K562 (cell line): ENCODE results near the gene ZNF865. TPM values are rescaled to one million over a fixed set of nuclear protein-coding genes. Genes with fewer than 3 reads are reported as not detected.
A peak's percentile ranks its signal among the peaks of the same experiment; 100 is the strongest.

ENCODE experiments used
- ATAC-seq: fragments of 200-7000 bp; cut with Tn5 transposase; 3 replicates; pipeline ENCODE4 v1.9.1; 2020; ENCODE audit warnings: moderate library complexity
- BruUV-seq: library from RNA; stranded (reverse); fragments of 400-500 nt; replicated peaks from 2 replicates; lab custom pipeline; 2021; lab: Mats Ljungman, UMichigan
- CTCF ChIA-PET: fragments of 300-600 bp; formaldehyde crosslinking; extraction: SDS; loops from one replicate; lab custom pipeline; 2021; ENCODE audit warnings: low intra/inter-chr PET ratio; lab: Yijun Ruan, JAX
- POLR2A ChIA-PET: fragments of 300-600, 350-650 bp; sonication (Branson Sonifier 250); formaldehyde crosslinking; extraction: SDS; loops from one replicate; lab custom pipeline; 2021; ENCODE audit warnings: antibody characterized with exemption, inconsistent platforms; lab: Yijun Ruan, JAX
- DNase-seq, 4 experiments: peaks; one replicate each; pipeline versions ENCODE4 v3.0.0 to v3.0.0-alpha.2; 2011 to 2018; ENCODE audit warnings: low spot score in 3 of 4, mixed read lengths in 3 of 4; ENCODE audit errors: extremely low read depth in 1 of 4
- FAIRE-seq: peaks from 2 replicates; lab custom pipeline; 2011; peaks lifted over from hg19 to GRCh38; lab: Jason Lieb, UNC
- H2AFZ ChIP-seq: 2 replicates; pipeline ENCODE4 v1.6.0; 2011; ENCODE audit warnings: low read depth, low read length, control low read depth, inconsistent platforms
- H3K27ac ChIP-seq: fragments of 200-600 bp; 3 replicates; pipeline ENCODE4 v1.8.0; 2011; ENCODE audit warnings: low read depth, mild to moderate bottlenecking, control low read depth, inconsistent platforms, low read length, moderate library complexity, mixed read lengths; ENCODE audit errors: extremely low read depth
- H3K27me3 ChIP-seq, 2 experiments: fragments of 300-600 bp in 1 of 2; 2 replicates in 1 of 2; 3 replicates in 1 of 2; pipeline versions ENCODE4 v1.6.0 to v1.8.0; 2011; ENCODE audit warnings: inconsistent platforms in 2 of 2, low read length in 2 of 2, mild to moderate bottlenecking in 1 of 2, mixed read lengths in 1 of 2, moderate library complexity in 1 of 2; ENCODE audit not compliant: control insufficient read depth in 2 of 2, insufficient read depth in 2 of 2
- H3K36me3 ChIP-seq: fragments of 300-600 bp; 3 replicates; pipeline ENCODE4 v1.8.0; 2011; ENCODE audit warnings: mild to moderate bottlenecking, low read length, inconsistent platforms; ENCODE audit not compliant: control insufficient read depth, insufficient read depth
- H3K4me1 ChIP-seq, 2 experiments: fragments of 200-600 bp in 1 of 2; replicated peaks in 1 of 2; 2 replicates in 1 of 2; 3 replicates in 1 of 2; pipeline versions ENCODE4 v1.5.1 to v1.8.0; 2011; ENCODE audit warnings: inconsistent platforms in 2 of 2, low read length in 2 of 2, mild to moderate bottlenecking in 1 of 2, mixed read lengths in 1 of 2, moderate library complexity in 1 of 2; ENCODE audit not compliant: control insufficient read depth in 2 of 2, insufficient read depth in 2 of 2
- H3K4me2 ChIP-seq: 2 replicates; pipeline ENCODE4 v1.6.1; 2011; ENCODE audit warnings: low read length, control low read depth, inconsistent platforms, mixed read lengths; ENCODE audit not compliant: insufficient read depth
- H3K4me3 ChIP-seq: fragments of 200-600 bp; sonication (generic), shearing (Covaris generic); 2 replicates; pipeline ENCODE4 v1.5.1; 2016; ENCODE audit warnings: control low read depth, inconsistent platforms
- H3K79me2 ChIP-seq: fragments of 200-600 bp; 3 replicates; pipeline ENCODE4 v1.8.0; 2011; ENCODE audit warnings: low read length, inconsistent platforms; ENCODE audit not compliant: control insufficient read depth, insufficient read depth
- H3K9ac ChIP-seq, 2 experiments: 2 replicates each; pipeline versions ENCODE4 v1.6.0 to v1.6.1; 2011; ENCODE audit warnings: low read depth in 2 of 2, low read length in 2 of 2, control low read depth in 1 of 2, inconsistent platforms in 1 of 2, mild to moderate bottlenecking in 1 of 2, mixed read lengths in 1 of 2; ENCODE audit not compliant: insufficient read depth in 1 of 2
- H3K9me1 ChIP-seq: one replicate; pipeline ENCODE4 v1.6.0; 2011; ENCODE audit warnings: inconsistent platforms, mild to moderate bottlenecking, low read length, moderate library complexity; ENCODE audit not compliant: control insufficient read depth, insufficient read depth
- H3K9me3 ChIP-seq: replicated peaks from 2 replicates; pipeline ENCODE4 v1.5.1; 2011; ENCODE audit warnings: low read depth, low read length, inconsistent platforms; ENCODE audit not compliant: control insufficient read depth, insufficient read depth
- H4K20me1 ChIP-seq: replicated peaks from 2 replicates; pipeline ENCODE4 v1.6.1; 2011; ENCODE audit warnings: low read length, inconsistent platforms, mixed read lengths; ENCODE audit not compliant: control insufficient read depth, insufficient read depth
- CHD1 ChIP-seq: fragments of 200-600 bp; sonication (generic); IDR thresholded peaks from one replicate; pipeline ENCODE4 v1.6.1; 2012; ENCODE audit warnings: mild to moderate bottlenecking, moderate library complexity, low read length, inconsistent platforms
- CHD4 ChIP-seq: fragments of 200-600 bp; sonication (generic); IDR thresholded peaks from 3 replicates; pipeline ENCODE4 v1.6.1; 2012; ENCODE audit warnings: low read depth, mild to moderate bottlenecking, mixed read lengths, low read length, inconsistent platforms; ENCODE audit not compliant: insufficient read depth, insufficient replicate concordance, poor library complexity, severe bottlenecking
- HNRNPH1 ChIP-seq: fragments of 200-400 bp; formaldehyde crosslinking; optimal IDR thresholded peaks from 2 replicates; pipeline ENCODE3; 2017; ENCODE audit warnings: low read depth, mild to moderate bottlenecking, low read length, moderate library complexity
- NFXL1 ChIP-seq: fragments of 450-650 bp; formaldehyde crosslinking; IDR thresholded peaks from 2 replicates; pipeline ENCODE4 v1.4.0; 2021; ENCODE audit warnings: mild to moderate bottlenecking
- POLR2G ChIP-seq: fragments of 200-400 bp; formaldehyde crosslinking; IDR thresholded peaks from 2 replicates; pipeline ENCODE4 v1.6.1; 2017; ENCODE audit warnings: low read depth, mild to moderate bottlenecking, antibody characterized with exemption, low read length, moderate library complexity
- RBFOX2 ChIP-seq: fragments of 200-400 bp; formaldehyde crosslinking; IDR thresholded peaks from 2 replicates; pipeline ENCODE4 v1.6.1; 2017; ENCODE audit warnings: low read depth, mild to moderate bottlenecking, low read length, moderate library complexity
- SREBF2 ChIP-seq: sonication (generic); formaldehyde crosslinking; IDR thresholded peaks from 2 replicates; pipeline ENCODE4 v1.4.0; 2020; ENCODE audit warnings: mild to moderate bottlenecking, missing genetic modification reagents
- TBP ChIP-seq: optimal IDR thresholded peaks from 2 replicates; pipeline ENCODE3; 2011; ENCODE audit warnings: low read depth, low read length, improper control_type of control experiment
- THAP12 ChIP-seq: fragments of 250-450 bp; sonication (Bioruptor Pico); IDR thresholded peaks from 2 replicates; pipeline ENCODE4 v1.9.0; 2021; ENCODE audit warnings: mild to moderate bottlenecking, inconsistent platforms
- WGBS: fragments of 100-300 bp; shearing (Covaris generic); methylation state at CpG from one replicate; pipeline ENCODE4 v1.1.6; 2016; ENCODE audit warnings: low coverage, mixed read lengths; ENCODE audit not compliant: insufficient coverage; ENCODE audit errors: missing lambda C conversion rate; 5-methylcytosine and 5-hydroxymethylcytosine counted together
- in situ Hi-C: fragments of 300-500 bp; cut with MboI; formaldehyde crosslinking; loops from 4 replicates; pipeline ENCODE4 v1.15.0; 2018; ENCODE audit warnings: inconsistent platforms, mixed read lengths
- intact Hi-C: fragments of 100-400 bp; cut with micrococcal nuclease; formaldehyde crosslinking; loops from 2 replicates; pipeline ENCODE4 v1.14.2; 2022
- polyA plus RNA-seq, 8 experiments: library from polyadenylated mRNA; depleted of rRNA in 4 of 8; stranded (reverse) in 5 of 8; unstranded in 3 of 8; fragments of >200 nt; fragmentation: Nextera tagmentation in 2 of 8; fragmentation: Illumina TruSeq in 1 of 8; extraction: Ambion mirVana in 2 of 8; extraction: Trizol in 1 of 8; gene quantifications; 2 replicates each; pipeline versions ENCODE4 v1.2.1 to v1.2.3, GENCODE V29; 2011 to 2014; ENCODE audit warnings: inconsistent platforms in 1 of 8, missing spikeins in 1 of 8
- total RNA-seq, 7 experiments: library from RNA; depleted of rRNA in 6 of 7; stranded (reverse); fragments of >200 nt in 6 of 7; fragmentation: Illumina TruSeq in 2 of 7; extraction: Trizol in 2 of 7; gene quantifications; 2 replicates each; pipeline versions ENCODE4 v1.2.1 to v1.2.3, GENCODE V29; 2011 to 2021; ENCODE audit warnings: low replicate concordance in 1 of 7

Gene ZNF865
- total and polyA plus RNA-seq, 9 of the 15 experiments (the other 6 are each of a cell fraction or from before 2014, with no cell fraction given), result 0.40 to 18.8 (median 1.6) TPM; not detected in 2

- DNase-seq, result peak in 1 of 4 experiments; percentile 29
- H3K4me2 ChIP-seq, result peak overlapping the region; percentile 99
- H3K79me2 ChIP-seq, result peaks cover 73% of the 10 kb centered on the region
- no peaks in the 10 kb centered on the region for H3K9me3 ChIP-seq
- peak overlapping the region; percentile 70 for H3K4me3 ChIP-seq
- H4K20me1 ChIP-seq, result peaks cover 50% of the 10 kb centered on the region
- intact Hi-C loops, result no loop called here
- H3K4me1 ChIP-seq, result peaks cover 20 to 44% of the 10 kb centered on the region in 2 experiments; a peak in 4 of 5 replicates
- peaks cover 74% of the 10 kb centered on the region for H3K36me3 ChIP-seq
- peak; percentile 49 for TF ChIP-seq RBFOX2
- TF ChIP-seq CHD1, result no peak
- TF ChIP-seq, all 486 proteins: peak for 1
- BruUV-seq, result no TSS peak
- Histone ChIP-seq H2AFZ (no peak overlapping the region), H3K9ac (peak overlapping the region; percentile 98 to 99), H3K9me1 (peaks cover 6% of the 10 kb centered on the region), H3K27ac (peak overlapping the region; percentile 100; the same call in 2 of the 3 replicates), H3K27me3 (no peaks in the 10 kb centered on the region)
- FAIRE-seq (peak; percentile 72), ATAC-seq (no peak)
- WGBS, result 15% methylated on average over 18 of the region's 18 CpGs
- CTCF ChIA-PET, result no interaction called here
- POLR2A ChIA-PET, result interaction anchor here (0.6 to 3.5 kb wide), 7 partner anchors 10 to 250 kb away, joined by 3 to 21 read pairs (median 8); partner anchors contain the start of gene UBE2S
- in situ Hi-C loops, result no loop called here
Observed at GRCh38 chr19:55656988-55657747, 51.7 kb downstream of the ZNF865 start.

- H3K9ac ChIP-seq, result peak overlapping the region in 1 of 2 experiments; percentile 57; a peak in 2 of 4 replicates
- in situ Hi-C loops (no loop called here), intact Hi-C loops (no loop called here)
- H2AFZ ChIP-seq, result no peak overlapping the region
- peaks cover 10% of the 10 kb centered on the region for H3K9me1 ChIP-seq
- H3K27me3 ChIP-seq, result no peaks in the 10 kb centered on the region
- ChIA-PET POLR2A (interaction anchor here (0.6 to 3.5 kb wide), 2 partner anchors 8 to 275 kb away, joined by 3 to 21 read pairs; no protein-coding TSS in a partner anchor), CTCF (no interaction called here)
- H3K79me2 ChIP-seq, result peaks cover 90% of the 10 kb centered on the region
- peaks cover 20 to 26% of the 10 kb centered on the region in 2 experiments; a peak in 4 of 5 replicates for H3K4me1 ChIP-seq
- no peak overlapping the region for H3K4me3 ChIP-seq
- H3K4me2 ChIP-seq, result 0 out of 2 replicates have a peak overlapping the region, but pooled peaks have one; percentile 99
- no peaks in the 10 kb centered on the region for H3K9me3 ChIP-seq
- peaks cover 61% of the 10 kb centered on the region for H4K20me1 ChIP-seq
- FAIRE-seq (no peak), ATAC-seq (no peak), DNase-seq (no peak)
- H3K27ac ChIP-seq, result no peak overlapping the region
- peaks cover 84% of the 10 kb centered on the region for H3K36me3 ChIP-seq
- BruUV-seq, result no TSS peak
- WGBS, result 91% methylated on average over 23 of the region's 37 CpGs
- TF ChIP-seq POLR2G (peak; percentile 50), SREBF2 (CRISPR knock-in tag) (no peak), TBP (no peak), THAP12 (CRISPR knock-in tag) (no peak), NFXL1 (CRISPR knock-in tag) (no peak), HNRNPH1 (no peak), CHD4 (no peak)
Observed at GRCh38 chr19:55658846-55659459, 53.5 kb downstream of the ZNF865 start.
